22Rv1 (cell line): ENCODE results near the gene UCK2.

ENCODE experiments used
- ZFX ChIP-seq: fragments of 450-650 bp; IDR thresholded peaks from 2 replicates; pipeline ENCODE4 v1.6.1; 2017; ENCODE audit warnings: antibody characterized with exemption, borderline replicate concordance
- TF ChIP-seq, protein P1 (sequence below): fragments of 450-650 bp; IDR thresholded peaks from 2 replicates; pipeline ENCODE4 v1.5.1; 2017; ENCODE audit warnings: mild to moderate bottlenecking

DNA sequence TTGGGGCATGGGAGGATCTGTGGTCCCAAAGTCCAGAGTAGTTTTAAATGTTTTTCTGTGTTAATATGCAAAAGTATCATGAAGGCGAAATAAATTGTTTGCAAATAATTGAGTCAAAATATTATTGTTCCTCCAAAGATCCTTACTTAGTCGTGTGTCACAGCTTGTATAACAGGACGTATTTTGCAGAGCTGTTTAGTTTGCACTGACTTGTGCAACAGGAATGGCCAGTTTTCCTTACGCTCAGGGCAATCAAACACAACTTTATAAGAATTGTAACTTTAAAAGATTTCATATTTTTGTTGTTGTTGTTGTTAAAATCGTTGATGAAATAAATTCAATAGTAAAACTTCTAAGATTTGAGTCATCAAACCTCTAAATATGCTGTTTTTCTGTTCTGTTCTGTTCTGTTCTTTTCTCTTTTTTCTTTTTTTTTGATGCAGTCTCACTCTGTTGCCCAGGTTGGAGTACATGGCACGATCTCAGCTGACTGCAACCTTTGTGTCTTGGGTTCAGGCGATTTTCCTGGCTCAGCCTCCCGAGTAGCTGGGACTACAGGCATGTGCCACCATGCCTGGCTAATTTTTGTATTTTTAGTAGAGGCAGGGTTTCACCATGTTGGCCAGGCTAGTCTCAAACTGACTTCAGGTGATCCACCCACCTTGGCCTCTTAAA, 60.6 kb downstream of the UCK2 start:
- TF ChIP-seq, protein P1, sequence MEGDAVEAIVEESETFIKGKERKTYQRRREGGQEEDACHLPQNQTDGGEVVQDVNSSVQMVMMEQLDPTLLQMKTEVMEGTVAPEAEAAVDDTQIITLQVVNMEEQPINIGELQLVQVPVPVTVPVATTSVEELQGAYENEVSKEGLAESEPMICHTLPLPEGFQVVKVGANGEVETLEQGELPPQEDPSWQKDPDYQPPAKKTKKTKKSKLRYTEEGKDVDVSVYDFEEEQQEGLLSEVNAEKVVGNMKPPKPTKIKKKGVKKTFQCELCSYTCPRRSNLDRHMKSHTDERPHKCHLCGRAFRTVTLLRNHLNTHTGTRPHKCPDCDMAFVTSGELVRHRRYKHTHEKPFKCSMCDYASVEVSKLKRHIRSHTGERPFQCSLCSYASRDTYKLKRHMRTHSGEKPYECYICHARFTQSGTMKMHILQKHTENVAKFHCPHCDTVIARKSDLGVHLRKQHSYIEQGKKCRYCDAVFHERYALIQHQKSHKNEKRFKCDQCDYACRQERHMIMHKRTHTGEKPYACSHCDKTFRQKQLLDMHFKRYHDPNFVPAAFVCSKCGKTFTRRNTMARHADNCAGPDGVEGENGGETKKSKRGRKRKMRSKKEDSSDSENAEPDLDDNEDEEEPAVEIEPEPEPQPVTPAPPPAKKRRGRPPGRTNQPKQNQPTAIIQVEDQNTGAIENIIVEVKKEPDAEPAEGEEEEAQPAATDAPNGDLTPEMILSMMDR = no peak
- no peak for TF ChIP-seq ZFX
